Measurements from ENCODE around the gene VTCN1.
A peak's percentile ranks its signal among the peaks of the same experiment; 100 is the strongest.
"Not testable (repeated sequence)": the region's sequence is repeated elsewhere in the genome, so short reads cannot be mapped to it uniquely, and the experiment has no call there.

VTCN1 gene

GRCh38 chr1:117121589-117122329 lies 89.0 kb downstream of the VTCN1 start, which contains the start of gene TRIM45:
Gene TRIM45, minus strand, starts transcription at chr1:117121749. Its CDS starts 548 bp downstream, at chr1:117121201.
- TF ChIP-seq EZH2phosphoT487 (IDR thresholded peaks at IDR 0.05; ENCODE audit: borderline replicate concordance, low read length): no peak
- peak; percentile 75 for TF ChIP-seq CTCF (IDR thresholded peaks at IDR 0.05; ENCODE audit: low read depth, low read length, poor library complexity, severe bottlenecking)

GRCh38 chr1:117120774-117121588 lies 89.7 kb downstream of the VTCN1 start:
- H4K20me1 ChIP-seq (ENCODE audit: control insufficient read depth, insufficient read depth, low read depth, low read length): no peaks in the 10 kb centered on the region

More at GRCh38 chr1:117121589-117122329, 89.0 kb downstream of the VTCN1 start, which contains the start of gene TRIM45:
- Histone ChIP-seq H3K79me2 (ENCODE audit: control insufficient read depth, low read length) (no peaks in the 10 kb centered on the region), H3K27ac (ENCODE audit: low read depth, low read length) (no peak within 1 kb of the TSS), H3K27me3 (ENCODE audit: control insufficient read depth, low read length) (peaks cover 22% of the 10 kb centered on the region), H3K4me1 (ENCODE audit: control insufficient read depth, low read length) (peaks cover 12% of the 10 kb centered on the region; the same call in 1 of the 2 replicates), H3K9me3 (ENCODE audit: control insufficient read depth, insufficient read depth, low read length) (no peaks in the 10 kb centered on the region), H3F3A (ENCODE audit: control insufficient read depth, insufficient read depth) (no peaks in the 10 kb centered on the region), H3K4me3 (ENCODE audit: low read length) (peak within 1 kb of the TSS; percentile 80), H3K36me3 (ENCODE audit: control insufficient read depth, low read length) (no peaks in the 10 kb centered on the region), H4K20me1 (ENCODE audit: control insufficient read depth, insufficient read depth, low read depth, low read length) (no peaks in the 10 kb centered on the region), H3K9me2 (replicated peaks; ENCODE audit: control insufficient read depth, low read length) (no peaks in the 10 kb centered on the region), H3K4me2 (ENCODE audit: low read length) (peak within 1 kb of the TSS; percentile 82)

GRCh38 chr1:117119144-117119543 lies 91.6 kb downstream of the VTCN1 start:
- H3K27ac ChIP-seq (ENCODE audit: low read depth, low read length); H3K79me2 ChIP-seq (ENCODE audit: control insufficient read depth, low read length); H3K4me2 ChIP-seq (ENCODE audit: low read length); H3K9me2 ChIP-seq (replicated peaks; ENCODE audit: control insufficient read depth, low read length); H3K36me3 ChIP-seq (ENCODE audit: control insufficient read depth, low read length); H4K20me1 ChIP-seq (ENCODE audit: control insufficient read depth, insufficient read depth, low read depth, low read length); H3K27me3 ChIP-seq (ENCODE audit: control insufficient read depth, low read length); H3K9me3 ChIP-seq (ENCODE audit: control insufficient read depth, insufficient read depth, low read length); H3F3A ChIP-seq (ENCODE audit: control insufficient read depth, insufficient read depth); H3K4me3 ChIP-seq (ENCODE audit: low read length): not testable (repeated sequence)
- H3K4me1 ChIP-seq (ENCODE audit: control insufficient read depth, low read length): peaks cover 12% of the 10 kb centered on the region; the same call in 1 of the 2 replicates

More at GRCh38 chr1:117120774-117121588, 89.7 kb downstream of the VTCN1 start:
- no peaks in the 10 kb centered on the region for H3K36me3 ChIP-seq (ENCODE audit: control insufficient read depth, low read length)
- no peaks in the 10 kb centered on the region for H3K9me3 ChIP-seq (ENCODE audit: control insufficient read depth, insufficient read depth, low read length)
- peaks cover 18% of the 10 kb centered on the region for H3K27me3 ChIP-seq (ENCODE audit: control insufficient read depth, low read length)
- H3K79me2 ChIP-seq (ENCODE audit: control insufficient read depth, low read length): no peaks in the 10 kb centered on the region
- H3K4me3 ChIP-seq (ENCODE audit: low read length): peak overlapping the region; percentile 80
- no peaks in the 10 kb centered on the region for H3F3A ChIP-seq (ENCODE audit: control insufficient read depth, insufficient read depth)
- H3K27ac ChIP-seq (ENCODE audit: low read depth, low read length): no peak overlapping the region
- H3K9me2 ChIP-seq (replicated peaks; ENCODE audit: control insufficient read depth, low read length): no peaks in the 10 kb centered on the region
- TF ChIP-seq EZH2phosphoT487 (IDR thresholded peaks at IDR 0.05; ENCODE audit: borderline replicate concordance, low read length) (no peak), CTCF (IDR thresholded peaks at IDR 0.05; ENCODE audit: low read depth, low read length, poor library complexity, severe bottlenecking) (no peak)
- H3K4me2 ChIP-seq (ENCODE audit: low read length): peak overlapping the region; percentile 82
- H3K4me1 ChIP-seq (ENCODE audit: control insufficient read depth, low read length): peaks cover 12% of the 10 kb centered on the region; the same call in 1 of the 2 replicates

Data from DOHH2 (cell line).